Stomach (tissue), 4 donors: ENCODE results near the gene ARHGAP4.

ENCODE experiments used
- POLR2A ChIP-seq, 4 donors: fragments of 450-650 bp; IDR thresholded peaks; one replicate each; pipeline ENCODE4 v1.6.1; 2016; ENCODE audit warnings: antibody characterized with exemption in 4 of 4, control low read depth in 2 of 4, mild to moderate bottlenecking in 1 of 4, moderate library complexity in 1 of 4
- POLR2AphosphoS5 ChIP-seq, 3 donors: sonication (generic); formaldehyde crosslinking; IDR thresholded peaks; one replicate each; pipeline ENCODE4 v1.6.1; 2016; ENCODE audit warnings: antibody characterized with exemption in 3 of 3
- TF ChIP-seq, protein P1 (sequence below), 7 experiments: fragments of 450-650 bp in 4 of 7; fragments of 200-600 bp in 3 of 7; sonication (generic) in 3 of 7; IDR thresholded peaks; one replicate each; pipeline ENCODE4 v1.5.1; 2016 to 2019; ENCODE audit warnings: antibody characterized with exemption in 7 of 7, control low read depth in 2 of 7, mild to moderate bottlenecking in 1 of 7

DNA sequence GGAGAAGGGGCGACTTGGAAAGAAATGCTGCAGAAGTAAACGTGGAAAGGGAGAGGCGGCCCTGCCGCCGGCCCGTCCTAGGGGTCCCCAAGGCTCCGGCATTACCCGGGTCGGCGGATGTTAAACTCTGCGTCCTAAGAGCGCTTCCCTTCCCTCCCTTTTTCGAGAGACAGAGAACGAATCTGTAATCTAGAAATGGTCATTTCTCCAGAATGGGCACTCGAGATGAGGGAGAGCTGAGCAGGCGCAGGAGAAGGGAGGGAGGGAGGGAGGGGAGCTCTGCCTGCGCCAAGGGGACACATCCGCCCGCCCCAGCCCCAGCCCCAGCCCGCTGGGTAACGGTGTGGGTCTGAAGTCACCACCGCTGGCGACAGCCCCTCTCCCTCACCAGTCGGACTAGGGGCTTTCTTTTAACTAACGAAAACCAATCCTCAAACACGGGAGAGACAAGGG lies 43.9 kb upstream of the ARHGAP4 start:
- TF ChIP-seq, protein P1, sequence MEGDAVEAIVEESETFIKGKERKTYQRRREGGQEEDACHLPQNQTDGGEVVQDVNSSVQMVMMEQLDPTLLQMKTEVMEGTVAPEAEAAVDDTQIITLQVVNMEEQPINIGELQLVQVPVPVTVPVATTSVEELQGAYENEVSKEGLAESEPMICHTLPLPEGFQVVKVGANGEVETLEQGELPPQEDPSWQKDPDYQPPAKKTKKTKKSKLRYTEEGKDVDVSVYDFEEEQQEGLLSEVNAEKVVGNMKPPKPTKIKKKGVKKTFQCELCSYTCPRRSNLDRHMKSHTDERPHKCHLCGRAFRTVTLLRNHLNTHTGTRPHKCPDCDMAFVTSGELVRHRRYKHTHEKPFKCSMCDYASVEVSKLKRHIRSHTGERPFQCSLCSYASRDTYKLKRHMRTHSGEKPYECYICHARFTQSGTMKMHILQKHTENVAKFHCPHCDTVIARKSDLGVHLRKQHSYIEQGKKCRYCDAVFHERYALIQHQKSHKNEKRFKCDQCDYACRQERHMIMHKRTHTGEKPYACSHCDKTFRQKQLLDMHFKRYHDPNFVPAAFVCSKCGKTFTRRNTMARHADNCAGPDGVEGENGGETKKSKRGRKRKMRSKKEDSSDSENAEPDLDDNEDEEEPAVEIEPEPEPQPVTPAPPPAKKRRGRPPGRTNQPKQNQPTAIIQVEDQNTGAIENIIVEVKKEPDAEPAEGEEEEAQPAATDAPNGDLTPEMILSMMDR (IDR thresholded peaks at IDR 0.05), result no peak
- TF ChIP-seq POLR2A (IDR thresholded peaks at IDR 0.05) (no peak), POLR2AphosphoS5 (IDR thresholded peaks at IDR 0.05) (no peak)
